ENCODE results near the gene SHLD1. TPM values are rescaled to one million over a fixed set of nuclear protein-coding genes. Genes with fewer than 3 reads are reported as not detected.

Gene SHLD1
- total and polyA plus RNA-seq, 5 experiments from 2014 or later = 11.2 to 23.5 (median 19.1) TPM

- Mint-ChIP-seq H3K27ac (no peak overlapping the region), H3K36me3 (peaks cover 0 to 2% (median 0%) of the 10 kb centered on the region in 3 donors), H3K4me1 (no peaks in the 10 kb centered on the region), H3K27me3 (peaks cover 2 to 16% (median 6%) of the 10 kb centered on the region in 5 donors), H3K4me3 (no peak overlapping the region), H3K9me3 (peaks cover 0 to 9% (median 0%) of the 10 kb centered on the region in 9 donors)
- DNase-seq (no peak), ATAC-seq (no peak)
- POLR2A ChIA-PET = no interaction called here
These were observed 120.4 kb downstream of the SHLD1 start for GRCh38 chr20:5870568-5870981.

- peak overlapping the region in 2 of 10 donors; percentile 2 to 60 for H3K27ac Mint-ChIP-seq
- H3K4me3 Mint-ChIP-seq = no peak overlapping the region
- no peak for ATAC-seq
- no peaks in the 10 kb centered on the region for H3K4me1 Mint-ChIP-seq
- peaks cover 0 to 19% (median 7%) of the 10 kb centered on the region in 9 donors for H3K9me3 Mint-ChIP-seq
- H3K27me3 Mint-ChIP-seq = peaks cover 2 to 16% (median 7%) of the 10 kb centered on the region in 5 donors
- H3K36me3 Mint-ChIP-seq = peaks cover 0 to 8% (median 0%) of the 10 kb centered on the region in 3 donors
- POLR2A ChIA-PET = no interaction called here
- no peak for DNase-seq
These were observed 121.5 kb downstream of the SHLD1 start for GRCh38 chr20:5871459-5872410.

- POLR2A ChIA-PET = no interaction called here
- DNase-seq = no peak
- Mint-ChIP-seq H3K4me3 (no peak overlapping the region), H3K4me1 (peaks cover 0 to 7% (median 0%) of the 10 kb centered on the region in 4 donors), H3K27me3 (peaks cover 8 to 34% (median 14%) of the 10 kb centered on the region in 5 donors), H3K9me3 (peaks cover 0 to 19% (median 7%) of the 10 kb centered on the region in 9 donors), H3K36me3 (peaks cover 0 to 8% (median 0%) of the 10 kb centered on the region in 3 donors), H3K27ac (no peak overlapping the region)
- ATAC-seq = no peak
These were observed 126.9 kb downstream of the SHLD1 start for GRCh38 chr20:5877128-5877527.

- POLR2A ChIA-PET = no interaction called here
- H3K9me3 Mint-ChIP-seq = peaks cover 0 to 12% (median 5%) of the 10 kb centered on the region in 9 donors
- peaks cover 9 to 27% (median 13%) of the 10 kb centered on the region in 5 donors for H3K27me3 Mint-ChIP-seq
- H3K27ac Mint-ChIP-seq = no peak overlapping the region
- H3K36me3 Mint-ChIP-seq = peaks cover 0 to 8% (median 0%) of the 10 kb centered on the region in 3 donors
- H3K4me1 Mint-ChIP-seq = peaks cover 0 to 7% (median 0%) of the 10 kb centered on the region in 4 donors
- ATAC-seq (no peak), DNase-seq (no peak)
- no peak overlapping the region for H3K4me3 Mint-ChIP-seq
These were observed 130.1 kb downstream of the SHLD1 start for GRCh38 chr20:5880326-5880725.

- Mint-ChIP-seq H3K4me3 (no peak overlapping the region), H3K27ac (peak overlapping the region in 1 of 10 donors; percentile 13), H3K4me1 (peaks cover 0 to 7% (median 0%) of the 10 kb centered on the region in 4 donors), H3K9me3 (peaks cover 0 to 2% (median 0%) of the 10 kb centered on the region in 9 donors), H3K27me3 (peaks cover 10 to 27% (median 13%) of the 10 kb centered on the region in 5 donors), H3K36me3 (no peaks in the 10 kb centered on the region)
- POLR2A ChIA-PET = no interaction called here
- DNase-seq (no peak), ATAC-seq (no peak)
These were observed 131.5 kb downstream of the SHLD1 start for GRCh38 chr20:5881703-5882102.

- no peak for DNase-seq
- Mint-ChIP-seq H3K27me3 (peaks cover 10 to 27% (median 13%) of the 10 kb centered on the region in 5 donors), H3K9me3 (peaks cover 0 to under 1% (median 0%) of the 10 kb centered on the region in 9 donors), H3K27ac (no peak overlapping the region), H3K36me3 (no peaks in the 10 kb centered on the region), H3K4me1 (peaks cover 0 to 7% (median 0%) of the 10 kb centered on the region in 4 donors), H3K4me3 (no peak overlapping the region)
- ATAC-seq = no peak
- POLR2A ChIA-PET = no interaction called here
These were observed 132.0 kb downstream of the SHLD1 start for GRCh38 chr20:5882166-5882565.

GRCh38 chr20:5884465-5885335, 134.5 kb downstream of the SHLD1 start:
- DNase-seq (no peak), ATAC-seq (no peak)
- POLR2A ChIA-PET = no interaction called here
- peaks cover 0 to 7% (median 0%) of the 10 kb centered on the region in 4 donors for H3K4me1 Mint-ChIP-seq
- no peaks in the 10 kb centered on the region for H3K9me3 Mint-ChIP-seq
- no peak overlapping the region for H3K4me3 Mint-ChIP-seq
- no peaks in the 10 kb centered on the region for H3K36me3 Mint-ChIP-seq
- H3K27ac Mint-ChIP-seq = no peak overlapping the region
- H3K27me3 Mint-ChIP-seq = peaks cover 8 to 20% (median 10%) of the 10 kb centered on the region in 5 donors

- DNase-seq (no peak), ATAC-seq (no peak)
- peaks cover 9 to 20% (median 11%) of the 10 kb centered on the region in 5 donors for H3K27me3 Mint-ChIP-seq
- H3K4me1 Mint-ChIP-seq = peaks cover 0 to 7% (median 0%) of the 10 kb centered on the region in 4 donors
- POLR2A ChIA-PET = no interaction called here
- no peak overlapping the region for H3K4me3 Mint-ChIP-seq
- H3K27ac Mint-ChIP-seq = no peak overlapping the region
- no peaks in the 10 kb centered on the region for H3K36me3 Mint-ChIP-seq
- no peaks in the 10 kb centered on the region for H3K9me3 Mint-ChIP-seq
These were observed 135.7 kb downstream of the SHLD1 start for GRCh38 chr20:5885866-5886265.

GRCh38 chr20:5886788-5887187, 136.6 kb downstream of the SHLD1 start:
- peaks cover 3 to 16% (median 6%) of the 10 kb centered on the region in 5 donors for H3K27me3 Mint-ChIP-seq
- POLR2A ChIA-PET = no interaction called here

GRCh38 chr20:5887386-5887785, 137.2 kb downstream of the SHLD1 start:
- Mint-ChIP-seq H3K27me3 (peaks cover 0 to 14% (median 4%) of the 10 kb centered on the region in 5 donors), H3K36me3 (no peaks in the 10 kb centered on the region), H3K4me1 (no peaks in the 10 kb centered on the region), H3K27ac (no peak overlapping the region), H3K9me3 (no peaks in the 10 kb centered on the region), H3K4me3 (no peak overlapping the region)
- POLR2A ChIA-PET = no interaction called here
- DNase-seq (no peak), ATAC-seq (no peak)

More at GRCh38 chr20:5886788-5887187, 136.6 kb downstream of the SHLD1 start:
- Mint-ChIP-seq H3K36me3 (no peaks in the 10 kb centered on the region), H3K4me1 (peaks cover 0 to 3% (median 0%) of the 10 kb centered on the region in 4 donors), H3K9me3 (no peaks in the 10 kb centered on the region), H3K27ac (no peak overlapping the region), H3K4me3 (no peak overlapping the region)
- ATAC-seq (no peak), DNase-seq (no peak)

GRCh38 chr20:5888041-5888440, 137.8 kb downstream of the SHLD1 start:
- H3K4me1 Mint-ChIP-seq = no peaks in the 10 kb centered on the region
- no peaks in the 10 kb centered on the region for H3K36me3 Mint-ChIP-seq
- peaks cover 0 to 16% (median 3%) of the 10 kb centered on the region in 5 donors for H3K27me3 Mint-ChIP-seq
- DNase-seq (no peak), ATAC-seq (no peak)
- POLR2A ChIA-PET = no interaction called here
- H3K4me3 Mint-ChIP-seq = no peak overlapping the region
- no peak overlapping the region for H3K27ac Mint-ChIP-seq
- H3K9me3 Mint-ChIP-seq = no peaks in the 10 kb centered on the region

- Mint-ChIP-seq H3K4me1 (no peaks in the 10 kb centered on the region), H3K27ac (no peak overlapping the region), H3K27me3 (peaks cover 5 to 21% (median 12%) of the 10 kb centered on the region in 5 donors), H3K9me3 (no peaks in the 10 kb centered on the region), H3K36me3 (no peaks in the 10 kb centered on the region), H3K4me3 (no peak overlapping the region)
- POLR2A ChIA-PET = no interaction called here
- no peak for DNase-seq
- no peak for ATAC-seq
These were observed 140.7 kb downstream of the SHLD1 start for GRCh38 chr20:5890773-5891441.
